Measurements from ENCODE around the gene ERICH6B.

ERICH6B gene

GRCh38 chr13:45534604-45535003 lies 80.9 kb downstream of the ERICH6B start:
- peaks cover 20% of the 10 kb centered on the region for H3K36me3 ChIP-seq (ENCODE audit: control insufficient read depth, insufficient read depth, low read length)
- TF ChIP-seq CTCF (IDR thresholded peaks at IDR 0.05; ENCODE audit: insufficient read depth, low read length, poor library complexity, severe bottlenecking): no peak
- DNase-seq (ENCODE audit: extremely low read depth, insufficient read length): no peak
- no peaks in the 10 kb centered on the region for H3K27me3 ChIP-seq (replicated peaks; ENCODE audit: control insufficient read depth, insufficient read depth, low read length)
- no peak overlapping the region for H3K4me3 ChIP-seq (replicated peaks; ENCODE audit: low read depth, low read length)

GRCh38 chr13:45529758-45530157 lies 85.8 kb downstream of the ERICH6B start:
- H3K4me3 ChIP-seq (replicated peaks; ENCODE audit: low read depth, low read length): no peak overlapping the region
- no peaks in the 10 kb centered on the region for H3K27me3 ChIP-seq (replicated peaks; ENCODE audit: control insufficient read depth, insufficient read depth, low read length)
- no peak for DNase-seq (ENCODE audit: extremely low read depth, insufficient read length)
- H3K36me3 ChIP-seq (ENCODE audit: control insufficient read depth, insufficient read depth, low read length): peaks cover 14% of the 10 kb centered on the region
- no peak for TF ChIP-seq CTCF (IDR thresholded peaks at IDR 0.05; ENCODE audit: insufficient read depth, low read length, poor library complexity, severe bottlenecking)

GRCh38 chr13:45527699-45528462 lies 87.7 kb downstream of the ERICH6B start:
- TF ChIP-seq CTCF (IDR thresholded peaks at IDR 0.05; ENCODE audit: insufficient read depth, low read length, poor library complexity, severe bottlenecking): no peak
- no peak for DNase-seq (ENCODE audit: extremely low read depth, insufficient read length)
- Histone ChIP-seq H3K36me3 (ENCODE audit: control insufficient read depth, insufficient read depth, low read length) (peaks cover 2% of the 10 kb centered on the region), H3K27me3 (replicated peaks; ENCODE audit: control insufficient read depth, insufficient read depth, low read length) (no peaks in the 10 kb centered on the region), H3K4me3 (replicated peaks; ENCODE audit: low read depth, low read length) (no peak overlapping the region)

GRCh38 chr13:45522571-45522970 lies 93.0 kb downstream of the ERICH6B start:
- DNase-seq (ENCODE audit: extremely low read depth, insufficient read length): no peak
- no peak for TF ChIP-seq CTCF (IDR thresholded peaks at IDR 0.05; ENCODE audit: insufficient read depth, low read length, poor library complexity, severe bottlenecking)
- peaks cover 9% of the 10 kb centered on the region for H3K36me3 ChIP-seq (ENCODE audit: control insufficient read depth, insufficient read depth, low read length)

GRCh38 chr13:45521297-45521696 lies 94.2 kb downstream of the ERICH6B start:
- Histone ChIP-seq H3K27me3 (replicated peaks; ENCODE audit: control insufficient read depth, insufficient read depth, low read length) (no peaks in the 10 kb centered on the region), H3K36me3 (ENCODE audit: control insufficient read depth, insufficient read depth, low read length) (peaks cover 9% of the 10 kb centered on the region), H3K4me3 (replicated peaks; ENCODE audit: low read depth, low read length) (no peak overlapping the region)
- TF ChIP-seq CTCF (IDR thresholded peaks at IDR 0.05; ENCODE audit: insufficient read depth, low read length, poor library complexity, severe bottlenecking): no peak
- no peak for DNase-seq (ENCODE audit: extremely low read depth, insufficient read length)

More at GRCh38 chr13:45522571-45522970, 93.0 kb downstream of the ERICH6B start:
- no peak overlapping the region for H3K4me3 ChIP-seq (replicated peaks; ENCODE audit: low read depth, low read length)
- H3K27me3 ChIP-seq (replicated peaks; ENCODE audit: control insufficient read depth, insufficient read depth, low read length): no peaks in the 10 kb centered on the region

Data from GM06990 (cell line).